SK-N-SH (cell line): ENCODE data around the gene STARD13. TPM values are rescaled to one million over a fixed set of nuclear protein-coding genes. Genes with fewer than 3 reads are reported as not detected.

Source experiments
- CTCF ChIA-PET: fragments of 300-600, 350-600 bp; formaldehyde crosslinking; extraction: SDS; loops from one replicate; lab custom pipeline; 2021; lab: Yijun Ruan, JAX
- POLR2A ChIA-PET: fragments of 350-600 bp; sonication (Branson Sonifier 250); formaldehyde crosslinking; extraction: SDS; loops from one replicate; lab custom pipeline; 2020; ENCODE audit warnings: antibody characterized with exemption, inconsistent platforms; lab: Yijun Ruan, JAX
- DNase-seq: peaks from one replicate; pipeline ENCODE4 v3.0.0; 2012
- H2AFZ ChIP-seq: fragments of 200-600 bp; sonication (generic); 2 replicates; pipeline ENCODE4 v1.8.1; 2016; ENCODE audit warnings: antibody characterized with exemption, mild to moderate bottlenecking, low read depth
- H3F3A ChIP-seq: fragments of 200-600 bp; sonication (generic); replicated peaks from 2 replicates; pipeline ENCODE3; 2016; ENCODE audit warnings: antibody characterized with exemption, mild to moderate bottlenecking; ENCODE audit not compliant: insufficient read depth
- H3K27ac ChIP-seq, 2 experiments: fragments of 200-500 bp in 1 of 2; fragments of 200-600 bp in 1 of 2; sonication (Bioruptor generic) in 1 of 2; sonication (generic), shearing (Covaris generic) in 1 of 2; 2 replicates each; pipeline versions ENCODE4 v1.5.1 to v1.6.1; 2014 to 2016; ENCODE audit warnings: low read depth in 2 of 2, inconsistent platforms in 1 of 2, low read length in 1 of 2, mild to moderate bottlenecking in 1 of 2, mixed read lengths in 1 of 2
- H3K27me3 ChIP-seq: fragments of 200-600 bp; sonication (generic), shearing (Covaris generic); 2 replicates; pipeline ENCODE4 v1.6.1; 2016; ENCODE audit warnings: mixed run types; ENCODE audit not compliant: insufficient read depth
- H3K36me3 ChIP-seq, 2 experiments: fragments of 200-500 bp in 1 of 2; fragments of 200-600 bp in 1 of 2; sonication (Bioruptor generic) in 1 of 2; sonication (generic) in 1 of 2; replicated peaks in 1 of 2; 2 replicates each; pipeline versions ENCODE3 to v1.5.1; 2014 to 2016; ENCODE audit warnings: low read length in 1 of 2, mild to moderate bottlenecking in 1 of 2; ENCODE audit not compliant: insufficient read depth in 2 of 2, control insufficient read depth in 1 of 2
- H3K4me1 ChIP-seq, 2 experiments: fragments of 200-500 bp in 1 of 2; fragments of 200-600 bp in 1 of 2; sonication (Bioruptor generic) in 1 of 2; sonication (generic), shearing (Covaris generic) in 1 of 2; 2 replicates each; pipeline versions ENCODE4 v1.5.1 to v1.6.1; 2014 to 2016; ENCODE audit warnings: low read depth in 1 of 2, low read length in 1 of 2, mixed run types in 1 of 2; ENCODE audit not compliant: insufficient read depth in 2 of 2, control insufficient read depth in 1 of 2
- H3K4me2 ChIP-seq: fragments of 200-600 bp; sonication (generic), shearing (Covaris generic); 2 replicates; pipeline ENCODE4 v1.6.1; 2017; ENCODE audit warnings: mixed run types
- H3K4me3 ChIP-seq, 2 experiments: fragments of 200-500 bp in 1 of 2; fragments of 200-600 bp in 1 of 2; sonication (Bioruptor generic) in 1 of 2; sonication (generic), shearing (Covaris generic) in 1 of 2; 2 replicates each; pipeline versions ENCODE4 v1.5.1 to v1.8.1; 2014 to 2016; ENCODE audit warnings: low read depth in 2 of 2, inconsistent platforms in 1 of 2, low read length in 1 of 2, mild to moderate bottlenecking in 1 of 2, mixed read lengths in 1 of 2, moderate library complexity in 1 of 2
- H3K79me2 ChIP-seq: fragments of 200-600 bp; sonication (generic); 2 replicates; pipeline ENCODE4 v1.8.1; 2017; ENCODE audit warnings: mild to moderate bottlenecking; ENCODE audit not compliant: insufficient read depth
- H3K9ac ChIP-seq: fragments of 200-600 bp; sonication (generic); 2 replicates; pipeline ENCODE4 v1.6.1; 2017; ENCODE audit warnings: mixed run types
- H3K9me2 ChIP-seq: fragments of 200-600 bp; sonication (generic); 2 replicates; pipeline ENCODE4 v1.6.1; 2017; ENCODE audit warnings: mixed run types
- H3K9me3 ChIP-seq: fragments of 200-600 bp; sonication (generic); 2 replicates; pipeline ENCODE4 v1.6.1; 2017; ENCODE audit warnings: mixed run types, mild to moderate bottlenecking, moderate library complexity
- H4K20me1 ChIP-seq: fragments of 200-600 bp; sonication (generic); 2 replicates; pipeline ENCODE4 v1.6.1; 2017; ENCODE audit warnings: mild to moderate bottlenecking, mixed run types; ENCODE audit not compliant: insufficient read depth
- FOXJ3 ChIP-seq: sonication (generic); formaldehyde crosslinking; IDR thresholded peaks from 2 replicates; pipeline ENCODE4 v1.5.1; 2020; ENCODE audit warnings: mild to moderate bottlenecking, missing genetic modification reagents
- GABPA ChIP-seq: IDR thresholded peaks from 2 replicates; pipeline ENCODE4 v1.4.0; 2012; ENCODE audit warnings: low read depth, mild to moderate bottlenecking
- MAX ChIP-seq: IDR thresholded peaks from 2 replicates; pipeline ENCODE4 v1.4.0; 2012; ENCODE audit warnings: low read depth
- MEF2A ChIP-seq: IDR thresholded peaks from 2 replicates; pipeline ENCODE4 v1.4.0; 2012; ENCODE audit warnings: low read depth, borderline replicate concordance
- NFIC ChIP-seq: IDR thresholded peaks from 2 replicates; pipeline ENCODE4 v1.4.0; 2012; ENCODE audit warnings: borderline replicate concordance
- RCOR1 ChIP-seq: fragments of 150-350 bp; IDR thresholded peaks from 2 replicates; pipeline ENCODE4 v1.6.1; 2017; ENCODE audit warnings: antibody characterized with exemption, low read length
- REST ChIP-seq: IDR thresholded peaks from 2 replicates; pipeline ENCODE4 v1.6.1; 2012; ENCODE audit warnings: mild to moderate bottlenecking, low read depth, low read length, moderate library complexity
- USF1 ChIP-seq: IDR thresholded peaks from 2 replicates; pipeline ENCODE4 v1.4.0; 2012; ENCODE audit warnings: low read depth, borderline replicate concordance
- WGBS: methylation state at CpG from one replicate; pipeline ENCODE4 v1.1.6; 2017; ENCODE audit warnings: low lambda C conversion rate; 5-methylcytosine and 5-hydroxymethylcytosine counted together
- polyA plus RNA-seq, 3 experiments: library from polyadenylated mRNA; depleted of rRNA; stranded (reverse); fragments of >200 nt; gene quantifications; 2 replicates each; pipeline ENCODE4 v1.2.3, GENCODE V29; 2012
- TF ChIP-seq, protein P1 (sequence below): fragments of 150-350 bp; IDR thresholded peaks from 2 replicates; pipeline ENCODE4 v1.6.1; 2017; ENCODE audit warnings: antibody characterized with exemption, low read length, low read depth, borderline replicate concordance
- TF ChIP-seq, protein P2 (sequence below): IDR thresholded peaks from 2 replicates; pipeline ENCODE4; 2012

Gene STARD13
- polyA plus RNA-seq, 1 of the 3 experiments (the other 2 are of a cell fraction): 5.7 TPM

- TF ChIP-seq REST: no peak
- TF ChIP-seq GABPA: no peak
- TF ChIP-seq NFIC: no peak
- TF ChIP-seq MEF2A: no peak
- no peak for TF ChIP-seq RCOR1
- no peak for TF ChIP-seq FOXJ3 (CRISPR knock-in tag)
- TF ChIP-seq USF1: peak; percentile 95
- peak; percentile 51; the same call in 1 of the 2 replicates for TF ChIP-seq MAX
- TF ChIP-seq, protein P1, sequence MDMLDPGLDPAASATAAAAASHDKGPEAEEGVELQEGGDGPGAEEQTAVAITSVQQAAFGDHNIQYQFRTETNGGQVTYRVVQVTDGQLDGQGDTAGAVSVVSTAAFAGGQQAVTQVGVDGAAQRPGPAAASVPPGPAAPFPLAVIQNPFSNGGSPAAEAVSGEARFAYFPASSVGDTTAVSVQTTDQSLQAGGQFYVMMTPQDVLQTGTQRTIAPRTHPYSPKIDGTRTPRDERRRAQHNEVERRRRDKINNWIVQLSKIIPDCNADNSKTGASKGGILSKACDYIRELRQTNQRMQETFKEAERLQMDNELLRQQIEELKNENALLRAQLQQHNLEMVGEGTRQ: peak; percentile 74
Observed at GRCh38 chr13:33285420-33286124, at the start of gene STARD13 (continued).

DNA sequence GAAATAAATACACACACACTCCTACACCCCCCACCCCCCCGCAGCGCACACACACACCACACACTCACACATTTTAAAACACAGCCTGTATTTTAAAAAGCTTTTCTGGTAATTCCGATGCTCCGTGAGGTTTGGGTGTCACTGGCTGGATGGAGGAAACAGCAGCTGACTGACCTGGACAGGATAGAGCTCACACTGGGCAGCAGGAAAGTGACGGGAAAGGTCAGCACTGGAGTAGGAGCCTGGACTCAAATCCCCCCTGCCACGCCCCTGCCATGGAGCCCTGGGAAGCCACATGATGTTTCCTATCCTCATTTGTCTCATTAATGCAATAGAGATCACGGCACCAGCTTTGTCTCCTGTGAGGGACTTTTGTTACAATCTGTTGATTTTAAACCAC is 49.3 kb upstream of the STARD13 start:
- no peak for DNase-seq
- Histone ChIP-seq H3K9ac (no peak overlapping the region), H3K4me2 (no peak overlapping the region), H3K27me3 (no peaks in the 10 kb centered on the region), H3K9me3 (no peaks in the 10 kb centered on the region; the same call in 1 of the 2 replicates), H3K9me2 (no peaks in the 10 kb centered on the region), H3K4me3 (no peak overlapping the region), H3K4me1 (no peaks in the 10 kb centered on the region), H3F3A (no peaks in the 10 kb centered on the region), H3K27ac (no peak overlapping the region), H4K20me1 (no peaks in the 10 kb centered on the region), H3K79me2 (no peaks in the 10 kb centered on the region), H2AFZ (no peak overlapping the region), H3K36me3 (no peaks in the 10 kb centered on the region)
- ChIA-PET CTCF (no interaction called here), POLR2A (no interaction called here)
- WGBS: 88% methylated on average over 7 of the region's 7 CpGs
- TF ChIP-seq, protein P2, sequence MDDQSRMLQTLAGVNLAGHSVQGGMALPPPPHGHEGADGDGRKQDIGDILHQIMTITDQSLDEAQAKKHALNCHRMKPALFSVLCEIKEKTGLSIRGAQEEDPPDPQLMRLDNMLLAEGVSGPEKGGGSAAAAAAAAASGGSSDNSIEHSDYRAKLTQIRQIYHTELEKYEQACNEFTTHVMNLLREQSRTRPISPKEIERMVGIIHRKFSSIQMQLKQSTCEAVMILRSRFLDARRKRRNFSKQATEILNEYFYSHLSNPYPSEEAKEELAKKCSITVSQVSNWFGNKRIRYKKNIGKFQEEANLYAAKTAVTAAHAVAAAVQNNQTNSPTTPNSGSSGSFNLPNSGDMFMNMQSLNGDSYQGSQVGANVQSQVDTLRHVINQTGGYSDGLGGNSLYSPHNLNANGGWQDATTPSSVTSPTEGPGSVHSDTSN: no peak
- TF ChIP-seq GABPA: no peak
